ENCODE results near the gene VTN. TPM values are rescaled to one million over a fixed set of nuclear protein-coding genes. Genes with fewer than 3 reads are reported as not detected.
A peak's percentile ranks its signal among the peaks of the same experiment; 100 is the strongest.

VTN gene
- total RNA-seq, 1 donor from 2014 or later: 2.7 TPM

GRCh38 chr17:28407974-28408306 is 37.8 kb upstream of the VTN start:
- no peaks in the 10 kb centered on the region for H3K36me3 Mint-ChIP-seq (ENCODE audit: low read depth, unreplicated experiment)
- no peaks in the 10 kb centered on the region for H3K9me3 ChIP-seq (ENCODE audit: insufficient read depth, low read depth, low read length)
- DNase-seq (ENCODE audit: low read depth) (no peak), FAIRE-seq (no peak)
- peaks cover 5% of the 10 kb centered on the region for H4K20me1 ChIP-seq (ENCODE audit: insufficient read depth, low read length)
- H3K4me1 ChIP-seq (ENCODE audit: insufficient read depth, low read length): peaks cover 6% of the 10 kb centered on the region
- no peak overlapping the region for H3K4me3 Mint-ChIP-seq (ENCODE audit: unreplicated experiment)
- H3K27me3 ChIP-seq (ENCODE audit: insufficient read depth, low read length): peaks cover 11% of the 10 kb centered on the region
- no peak overlapping the region for H3K4me2 ChIP-seq (ENCODE audit: low read length)
- peaks cover 2% of the 10 kb centered on the region for H3K4me1 Mint-ChIP-seq (ENCODE audit: low read depth, unreplicated experiment)
- H3K27ac Mint-ChIP-seq (ENCODE audit: unreplicated experiment): no peak overlapping the region
- H3K9me3 Mint-ChIP-seq (ENCODE audit: unreplicated experiment): peaks cover 2% of the 10 kb centered on the region
- TF ChIP-seq EZH2 (IDR thresholded peaks at IDR 0.05; ENCODE audit: insufficient read depth, low read length) (no peak), CTCF (IDR thresholded peaks at IDR 0.05; ENCODE audit: insufficient read depth, low read depth, low read length) (no peak)
- H3K4me3 ChIP-seq (ENCODE audit: insufficient read depth, low read depth, low read length): no peak overlapping the region
- H2AFZ ChIP-seq (ENCODE audit: low read depth, low read length): no peak overlapping the region
- H3K27me3 Mint-ChIP-seq (ENCODE audit: low read depth, unreplicated experiment): peaks cover 36% of the 10 kb centered on the region
- H3K9ac ChIP-seq (ENCODE audit: low read length): no peak overlapping the region
- no peaks in the 10 kb centered on the region for H3K79me2 ChIP-seq (ENCODE audit: insufficient read depth, low read length)
- no peaks in the 10 kb centered on the region for H3K36me3 ChIP-seq (ENCODE audit: insufficient read depth, low read length)
- H3K27ac ChIP-seq (ENCODE audit: low read depth, low read length): no peak overlapping the region

GRCh38 chr17:28407130-28407973 is 37.2 kb upstream of the VTN start:
- no peaks in the 10 kb centered on the region for H3K36me3 Mint-ChIP-seq (ENCODE audit: low read depth, unreplicated experiment)
- H3K27me3 Mint-ChIP-seq (ENCODE audit: low read depth, unreplicated experiment): peaks cover 38% of the 10 kb centered on the region
- peaks cover 2% of the 10 kb centered on the region for H3K4me1 Mint-ChIP-seq (ENCODE audit: low read depth, unreplicated experiment)
- DNase-seq (ENCODE audit: low read depth) (no peak), FAIRE-seq (no peak)
- Histone ChIP-seq H3K4me3 (ENCODE audit: insufficient read depth, low read depth, low read length) (no peak overlapping the region), H3K9me3 (ENCODE audit: insufficient read depth, low read depth, low read length) (no peaks in the 10 kb centered on the region), H3K9ac (ENCODE audit: low read length) (no peak overlapping the region), H2AFZ (ENCODE audit: low read depth, low read length) (no peak overlapping the region), H3K27ac (ENCODE audit: low read depth, low read length) (no peak overlapping the region), H4K20me1 (ENCODE audit: insufficient read depth, low read length) (peaks cover 5% of the 10 kb centered on the region), H3K4me2 (ENCODE audit: low read length) (no peak overlapping the region), H3K4me1 (ENCODE audit: insufficient read depth, low read length) (peaks cover 6% of the 10 kb centered on the region), H3K36me3 (ENCODE audit: insufficient read depth, low read length) (no peaks in the 10 kb centered on the region), H3K79me2 (ENCODE audit: insufficient read depth, low read length) (no peaks in the 10 kb centered on the region), H3K27me3 (ENCODE audit: insufficient read depth, low read length) (peaks cover 10% of the 10 kb centered on the region)
- H3K9me3 Mint-ChIP-seq (ENCODE audit: unreplicated experiment): no peaks in the 10 kb centered on the region
- H3K27ac Mint-ChIP-seq (ENCODE audit: unreplicated experiment): no peak overlapping the region
- H3K4me3 Mint-ChIP-seq (ENCODE audit: unreplicated experiment): peak overlapping the region; percentile 60
- TF ChIP-seq EZH2 (IDR thresholded peaks at IDR 0.05; ENCODE audit: insufficient read depth, low read length) (no peak), CTCF (IDR thresholded peaks at IDR 0.05; ENCODE audit: insufficient read depth, low read depth, low read length) (no peak)

- H3K27ac ChIP-seq (ENCODE audit: low read depth, low read length): no peak overlapping the region
- peak overlapping the region; percentile 92 for H2AFZ ChIP-seq (ENCODE audit: low read depth, low read length)
- peaks cover 2% of the 10 kb centered on the region for H3K4me1 Mint-ChIP-seq (ENCODE audit: low read depth, unreplicated experiment)
Observed at GRCh38 chr17:28406473-28406814, 36.3 kb upstream of the VTN start.

More at GRCh38 chr17:28406473-28406814, 36.3 kb upstream of the VTN start:
- no peaks in the 10 kb centered on the region for H3K9me3 ChIP-seq (ENCODE audit: insufficient read depth, low read depth, low read length)
- FAIRE-seq (no peak), DNase-seq (ENCODE audit: low read depth) (no peak)
- H3K79me2 ChIP-seq (ENCODE audit: insufficient read depth, low read length): no peaks in the 10 kb centered on the region
- peaks cover 2% of the 10 kb centered on the region for H3K36me3 Mint-ChIP-seq (ENCODE audit: low read depth, unreplicated experiment)
- H3K4me3 Mint-ChIP-seq (ENCODE audit: unreplicated experiment): peak overlapping the region; percentile 81
- H4K20me1 ChIP-seq (ENCODE audit: insufficient read depth, low read length): peaks cover 5% of the 10 kb centered on the region
- H3K27ac Mint-ChIP-seq (ENCODE audit: unreplicated experiment): no peak overlapping the region
- H3K27me3 ChIP-seq (ENCODE audit: insufficient read depth, low read length): peaks cover 8% of the 10 kb centered on the region
- peak overlapping the region; percentile 47 for H3K9ac ChIP-seq (ENCODE audit: low read length)
- peaks cover 29% of the 10 kb centered on the region for H3K27me3 Mint-ChIP-seq (ENCODE audit: low read depth, unreplicated experiment)
- H3K4me2 ChIP-seq (ENCODE audit: low read length): peak overlapping the region; percentile 98
- no peak for TF ChIP-seq EZH2 (IDR thresholded peaks at IDR 0.05; ENCODE audit: insufficient read depth, low read length)
- no peaks in the 10 kb centered on the region for H3K9me3 Mint-ChIP-seq (ENCODE audit: unreplicated experiment)
- peaks cover 6% of the 10 kb centered on the region for H3K4me1 ChIP-seq (ENCODE audit: insufficient read depth, low read length)
- H3K36me3 ChIP-seq (ENCODE audit: insufficient read depth, low read length): no peaks in the 10 kb centered on the region
- H3K4me3 ChIP-seq (ENCODE audit: insufficient read depth, low read depth, low read length): peak overlapping the region; percentile 63
